DOHH2 (cell line): ENCODE measurements around the gene KRT2.

ENCODE experiments used
- H3F3A ChIP-seq: fragments of 200-600 bp; sonication (generic), shearing (Covaris generic); 2 replicates; pipeline ENCODE4 v1.6.0; 2016; ENCODE audit warnings: antibody characterized with exemption, mild to moderate bottlenecking; ENCODE audit not compliant: control insufficient read depth, insufficient read depth
- H3K27ac ChIP-seq: fragments of 200-600 bp; sonication (generic); 2 replicates; pipeline ENCODE4 v1.5.1; 2014; ENCODE audit warnings: low read depth, mild to moderate bottlenecking, low read length, moderate library complexity
- H3K27me3 ChIP-seq: fragments of 200-600 bp; sonication (generic); 2 replicates; pipeline ENCODE4 v1.6.1; 2014; ENCODE audit warnings: mild to moderate bottlenecking, low read length, mixed read lengths; ENCODE audit not compliant: control insufficient read depth
- H3K36me3 ChIP-seq: fragments of 200-600 bp; sonication (generic); 2 replicates; pipeline ENCODE4 v1.6.1; 2014; ENCODE audit warnings: mild to moderate bottlenecking, low read length, moderate library complexity, mixed read lengths; ENCODE audit not compliant: control insufficient read depth
- H3K4me1 ChIP-seq: fragments of 200-600 bp; sonication (generic); 2 replicates; pipeline ENCODE4 v1.6.1; 2014; ENCODE audit warnings: mild to moderate bottlenecking, low read length, mixed read lengths; ENCODE audit not compliant: control insufficient read depth
- H3K4me2 ChIP-seq: fragments of 200-600 bp; sonication (generic); 2 replicates; pipeline ENCODE4 v1.6.0; 2014; ENCODE audit warnings: mild to moderate bottlenecking, low read length, moderate library complexity
- H3K4me3 ChIP-seq: fragments of 200-600 bp; sonication (generic); 2 replicates; pipeline ENCODE4 v1.5.1; 2014; ENCODE audit warnings: mild to moderate bottlenecking, low read length, mixed read lengths
- H3K79me2 ChIP-seq: fragments of 200-600 bp; sonication (generic); 2 replicates; pipeline ENCODE4 v1.6.1; 2014; ENCODE audit warnings: mild to moderate bottlenecking, low read length, mixed read lengths; ENCODE audit not compliant: control insufficient read depth
- H3K9me2 ChIP-seq: fragments of 200-600 bp; sonication (generic); replicated peaks from 2 replicates; pipeline ENCODE4 v1.6.1; 2014; ENCODE audit warnings: mild to moderate bottlenecking, low read length, mixed read lengths; ENCODE audit not compliant: control insufficient read depth
- H3K9me3 ChIP-seq: fragments of 200-600 bp; sonication (generic); 2 replicates; pipeline ENCODE4 v1.6.1; 2014; ENCODE audit warnings: antibody characterized with exemption, low read length, mixed read lengths; ENCODE audit not compliant: control insufficient read depth, insufficient read depth
- H4K20me1 ChIP-seq: fragments of 200-600 bp; sonication (generic); 2 replicates; pipeline ENCODE4 v1.6.0; 2014; ENCODE audit warnings: low read depth, mild to moderate bottlenecking, antibody characterized with exemption, low read length, moderate library complexity; ENCODE audit not compliant: control insufficient read depth, insufficient read depth
- CTCF ChIP-seq: fragments of 200-600 bp; sonication (generic); IDR thresholded peaks from one replicate; pipeline ENCODE4 v1.5.1; 2014; ENCODE audit warnings: antibody characterized with exemption, mild to moderate bottlenecking, low read depth, low read length; ENCODE audit not compliant: poor library complexity, severe bottlenecking
- EZH2phosphoT487 ChIP-seq: fragments of 200-600 bp; sonication (generic); IDR thresholded peaks from 2 replicates; pipeline ENCODE4 v1.6.1; 2017; ENCODE audit warnings: borderline replicate concordance, mild to moderate bottlenecking, antibody characterized with exemption, low read length, moderate library complexity, mixed read lengths

Gene KRT2

GRCh38 chr12:52677671-52678070 is 25.7 kb upstream of the KRT2 start:
- Histone ChIP-seq H3K9me3 (no peaks in the 10 kb centered on the region), H3K4me3 (no peak overlapping the region), H3K9me2 (no peaks in the 10 kb centered on the region), H3K36me3 (no peaks in the 10 kb centered on the region), H3F3A (no peaks in the 10 kb centered on the region), H3K27me3 (peaks cover 7% of the 10 kb centered on the region), H3K79me2 (no peaks in the 10 kb centered on the region), H3K27ac (no peak overlapping the region), H4K20me1 (no peaks in the 10 kb centered on the region), H3K4me2 (no peak overlapping the region), H3K4me1 (no peaks in the 10 kb centered on the region)
- TF ChIP-seq CTCF = no peak
- no peak for TF ChIP-seq EZH2phosphoT487

GRCh38 chr12:52677126-52677525 is 25.1 kb upstream of the KRT2 start:
- H3F3A ChIP-seq = no peaks in the 10 kb centered on the region
- H3K4me3 ChIP-seq = no peak overlapping the region
- H3K79me2 ChIP-seq = no peaks in the 10 kb centered on the region
- TF ChIP-seq EZH2phosphoT487 (no peak), CTCF (no peak)
- H3K4me2 ChIP-seq = no peak overlapping the region
- H3K27me3 ChIP-seq = peaks cover 7% of the 10 kb centered on the region
- H3K36me3 ChIP-seq = no peaks in the 10 kb centered on the region
- no peaks in the 10 kb centered on the region for H3K9me2 ChIP-seq
- H3K4me1 ChIP-seq = no peaks in the 10 kb centered on the region
- H3K27ac ChIP-seq = no peak overlapping the region
- H3K9me3 ChIP-seq = no peaks in the 10 kb centered on the region
- no peaks in the 10 kb centered on the region for H4K20me1 ChIP-seq

- no peaks in the 10 kb centered on the region for H3K9me2 ChIP-seq
- H3K27me3 ChIP-seq = peaks cover 7% of the 10 kb centered on the region
- no peaks in the 10 kb centered on the region for H3K4me1 ChIP-seq
- no peaks in the 10 kb centered on the region for H3K36me3 ChIP-seq
- no peak overlapping the region for H3K4me2 ChIP-seq
- H3K27ac ChIP-seq = no peak overlapping the region
- H3K4me3 ChIP-seq = no peak overlapping the region
- H3K79me2 ChIP-seq = no peaks in the 10 kb centered on the region
- TF ChIP-seq EZH2phosphoT487 = no peak
- no peak for TF ChIP-seq CTCF
- no peaks in the 10 kb centered on the region for H3K9me3 ChIP-seq
- no peaks in the 10 kb centered on the region for H4K20me1 ChIP-seq
- no peaks in the 10 kb centered on the region for H3F3A ChIP-seq
Observed at GRCh38 chr12:52676163-52676562, 24.2 kb upstream of the KRT2 start.

- H3K9me3 ChIP-seq = no peaks in the 10 kb centered on the region
- no peaks in the 10 kb centered on the region for H3F3A ChIP-seq
- H4K20me1 ChIP-seq = no peaks in the 10 kb centered on the region
- H3K36me3 ChIP-seq = no peaks in the 10 kb centered on the region
- TF ChIP-seq CTCF (no peak), EZH2phosphoT487 (no peak)
- H3K4me1 ChIP-seq = no peaks in the 10 kb centered on the region
- H3K27ac ChIP-seq = no peak overlapping the region
- no peaks in the 10 kb centered on the region for H3K79me2 ChIP-seq
- no peak overlapping the region for H3K4me2 ChIP-seq
- H3K27me3 ChIP-seq = peaks cover 7% of the 10 kb centered on the region; the same call in 1 of the 2 replicates
- H3K9me2 ChIP-seq = no peaks in the 10 kb centered on the region
- no peak overlapping the region for H3K4me3 ChIP-seq
Observed at GRCh38 chr12:52675301-52675701, 23.3 kb upstream of the KRT2 start.
